ENCODE measurements around the gene UBQLNL.

Gene UBQLNL

DNA sequence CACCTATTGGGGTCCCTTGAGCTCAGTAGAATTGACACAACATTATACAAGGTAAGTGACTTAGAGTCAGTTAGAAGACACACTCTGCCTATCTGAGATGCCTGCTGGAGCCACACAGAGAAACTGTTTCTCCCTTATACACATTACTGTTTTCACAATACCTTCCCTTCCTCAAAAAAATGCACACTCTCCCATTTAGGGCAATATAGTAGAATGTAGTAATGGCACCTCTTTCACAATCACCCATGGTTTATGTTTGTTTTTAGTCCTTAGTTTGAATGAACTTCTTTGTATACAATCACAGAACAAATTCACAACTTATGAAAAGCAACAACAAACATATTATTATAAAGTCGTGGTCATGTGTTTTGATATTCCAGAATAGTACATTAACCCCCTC, 17.5 kb upstream of the UBQLNL start:
- H3K4me1 ChIP-seq (ENCODE audit: control insufficient read depth, insufficient read depth, low read length) = no peaks in the 10 kb centered on the region
- no peak overlapping the region for H3K4me2 ChIP-seq (ENCODE audit: low read length)
- H3K27me3 ChIP-seq (ENCODE audit: control insufficient read depth, insufficient read depth, low read length) = peaks cover 11% of the 10 kb centered on the region
- no peak overlapping the region for H3K4me3 ChIP-seq (ENCODE audit: low read length)
- H3K9me3 ChIP-seq (replicated peaks; ENCODE audit: low read length) = no peaks in the 10 kb centered on the region
- H3K36me3 ChIP-seq (ENCODE audit: insufficient read depth, low read length) = no peaks in the 10 kb centered on the region
- no peak overlapping the region for H3K9ac ChIP-seq (ENCODE audit: low read depth, low read length)

- Histone ChIP-seq H3K9ac (ENCODE audit: low read depth, low read length) (no peak overlapping the region), H3K4me1 (ENCODE audit: control insufficient read depth, insufficient read depth, low read length) (no peaks in the 10 kb centered on the region), H3K4me2 (ENCODE audit: low read length) (no peak overlapping the region), H3K4me3 (ENCODE audit: low read length) (no peak overlapping the region), H3K9me3 (replicated peaks; ENCODE audit: low read length) (no peaks in the 10 kb centered on the region), H3K36me3 (ENCODE audit: insufficient read depth, low read length) (no peaks in the 10 kb centered on the region), H3K27me3 (ENCODE audit: control insufficient read depth, insufficient read depth, low read length) (peaks cover 13% of the 10 kb centered on the region)
Measured at GRCh38 chr11:5531053-5531831, 14.7 kb upstream of the UBQLNL start.

DNA sequence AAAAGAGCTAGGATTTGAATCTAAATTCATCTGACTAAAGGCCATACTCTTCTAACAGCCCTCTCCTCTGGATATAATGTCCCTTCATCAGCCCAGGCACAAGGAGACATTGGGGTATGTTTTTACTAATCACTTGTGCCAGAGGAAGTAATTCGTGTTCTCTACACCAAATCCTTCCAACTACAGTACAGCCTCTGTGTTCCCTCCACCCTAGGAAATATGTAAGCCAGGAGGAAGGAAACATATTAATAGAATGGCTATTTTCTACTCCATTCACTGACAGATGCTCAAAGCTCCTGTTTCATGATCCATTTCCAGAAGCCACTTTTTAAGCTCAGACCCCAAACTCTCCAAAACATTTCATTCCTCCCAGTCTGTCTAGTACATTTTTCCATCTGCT, 12.0 kb upstream of the UBQLNL start:
- no peaks in the 10 kb centered on the region for H3K9me3 ChIP-seq (replicated peaks; ENCODE audit: low read length)
- H3K4me3 ChIP-seq (ENCODE audit: low read length) = no peak overlapping the region
- H3K4me2 ChIP-seq (ENCODE audit: low read length) = no peak overlapping the region
- peaks cover 16% of the 10 kb centered on the region for H3K27me3 ChIP-seq (ENCODE audit: control insufficient read depth, insufficient read depth, low read length)
- H3K9ac ChIP-seq (ENCODE audit: low read depth, low read length) = no peak overlapping the region
- H3K4me1 ChIP-seq (ENCODE audit: control insufficient read depth, insufficient read depth, low read length) = no peaks in the 10 kb centered on the region
- no peaks in the 10 kb centered on the region for H3K36me3 ChIP-seq (ENCODE audit: insufficient read depth, low read length)

- no peaks in the 10 kb centered on the region for H3K36me3 ChIP-seq (ENCODE audit: insufficient read depth, low read length)
- H3K9ac ChIP-seq (ENCODE audit: low read depth, low read length) = no peak overlapping the region
- no peaks in the 10 kb centered on the region for H3K9me3 ChIP-seq (replicated peaks; ENCODE audit: low read length)
- H3K4me3 ChIP-seq (ENCODE audit: low read length) = no peak overlapping the region
- no peak overlapping the region for H3K4me2 ChIP-seq (ENCODE audit: low read length)
- peaks cover 10% of the 10 kb centered on the region for H3K27me3 ChIP-seq (ENCODE audit: control insufficient read depth, insufficient read depth, low read length)
- no peaks in the 10 kb centered on the region for H3K4me1 ChIP-seq (ENCODE audit: control insufficient read depth, insufficient read depth, low read length)
Measured at GRCh38 chr11:5527716-5528115, 11.2 kb upstream of the UBQLNL start.

- no peaks in the 10 kb centered on the region for H3K9me3 ChIP-seq (replicated peaks; ENCODE audit: low read length)
- H3K4me1 ChIP-seq (ENCODE audit: control insufficient read depth, insufficient read depth, low read length) = no peaks in the 10 kb centered on the region
- H3K27me3 ChIP-seq (ENCODE audit: control insufficient read depth, insufficient read depth, low read length) = peaks cover 5% of the 10 kb centered on the region
- no peak overlapping the region for H3K4me3 ChIP-seq (ENCODE audit: low read length)
- no peak overlapping the region for H3K9ac ChIP-seq (ENCODE audit: low read depth, low read length)
- H3K36me3 ChIP-seq (ENCODE audit: insufficient read depth, low read length) = no peaks in the 10 kb centered on the region
- H3K4me2 ChIP-seq (ENCODE audit: low read length) = no peak overlapping the region
Measured at GRCh38 chr11:5524756-5525155, 8.3 kb upstream of the UBQLNL start.

DNA sequence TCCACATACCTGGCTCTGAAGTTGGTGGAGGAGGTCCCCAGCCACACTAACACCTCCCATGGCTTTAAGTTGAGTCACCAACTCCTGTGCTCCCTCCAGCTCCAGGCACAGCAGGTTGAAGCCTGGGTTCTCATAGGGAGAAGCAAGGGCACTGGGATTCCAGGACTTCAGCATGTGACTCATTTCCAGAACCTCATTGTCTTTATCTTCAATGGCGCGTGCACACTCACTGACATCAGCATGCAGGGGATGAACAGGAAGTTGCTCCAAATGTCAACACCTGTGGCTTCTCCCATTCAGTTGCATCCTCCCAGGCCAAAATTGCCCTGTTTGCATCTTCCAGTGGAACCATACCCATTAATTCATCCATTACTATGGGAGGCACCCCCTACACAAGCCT, 5.8 kb upstream of the UBQLNL start:
- Histone ChIP-seq H3K4me1 (ENCODE audit: control insufficient read depth, insufficient read depth, low read length) (no peaks in the 10 kb centered on the region), H3K9ac (ENCODE audit: low read depth, low read length) (no peak overlapping the region), H3K4me3 (ENCODE audit: low read length) (no peak overlapping the region), H3K9me3 (replicated peaks; ENCODE audit: low read length) (no peaks in the 10 kb centered on the region), H3K27me3 (ENCODE audit: control insufficient read depth, insufficient read depth, low read length) (peaks cover 3% of the 10 kb centered on the region), H3K4me2 (ENCODE audit: low read length) (no peak overlapping the region), H3K36me3 (ENCODE audit: insufficient read depth, low read length) (no peaks in the 10 kb centered on the region)

GRCh38 chr11:5521540-5521939, 5.0 kb upstream of the UBQLNL start:
- no peaks in the 10 kb centered on the region for H3K36me3 ChIP-seq (ENCODE audit: insufficient read depth, low read length)
- H3K27me3 ChIP-seq (ENCODE audit: control insufficient read depth, insufficient read depth, low read length) = peaks cover 3% of the 10 kb centered on the region
- H3K4me1 ChIP-seq (ENCODE audit: control insufficient read depth, insufficient read depth, low read length) = no peaks in the 10 kb centered on the region
- H3K9me3 ChIP-seq (replicated peaks; ENCODE audit: low read length) = no peaks in the 10 kb centered on the region
- H3K9ac ChIP-seq (ENCODE audit: low read depth, low read length) = no peak overlapping the region
- no peak overlapping the region for H3K4me3 ChIP-seq (ENCODE audit: low read length)
- no peak overlapping the region for H3K4me2 ChIP-seq (ENCODE audit: low read length)

GRCh38 chr11:5514841-5515240, 1.7 kb downstream of the UBQLNL start:
- no peaks in the 10 kb centered on the region for H3K36me3 ChIP-seq (ENCODE audit: insufficient read depth, low read length)
- H3K9ac ChIP-seq (ENCODE audit: low read depth, low read length) = no peak overlapping the region
- H3K27me3 ChIP-seq (ENCODE audit: control insufficient read depth, insufficient read depth, low read length) = peaks cover 6% of the 10 kb centered on the region
- no peaks in the 10 kb centered on the region for H3K4me1 ChIP-seq (ENCODE audit: control insufficient read depth, insufficient read depth, low read length)
- H3K9me3 ChIP-seq (replicated peaks; ENCODE audit: low read length) = no peaks in the 10 kb centered on the region
- H3K4me3 ChIP-seq (ENCODE audit: low read length) = no peak overlapping the region
- H3K4me2 ChIP-seq (ENCODE audit: low read length) = no peak overlapping the region

GRCh38 chr11:5509803-5510202, 6.7 kb downstream of the UBQLNL start, which contains the start of gene UBQLN3:
TSS of gene UBQLN3 (minus strand) at chr11:5509957. CDS start at chr11:5509558, 399 bp downstream.
- H3K27me3 ChIP-seq (ENCODE audit: control insufficient read depth, insufficient read depth, low read length) = peaks cover 15% of the 10 kb centered on the region
- no peaks in the 10 kb centered on the region for H3K9me3 ChIP-seq (replicated peaks; ENCODE audit: low read length)
- H3K36me3 ChIP-seq (ENCODE audit: insufficient read depth, low read length) = no peaks in the 10 kb centered on the region
- H3K9ac ChIP-seq (ENCODE audit: low read depth, low read length) = no peak within 1 kb of the TSS
- no peak within 1 kb of the TSS for H3K4me3 ChIP-seq (ENCODE audit: low read length)
- H3K4me1 ChIP-seq (ENCODE audit: control insufficient read depth, insufficient read depth, low read length) = no peaks in the 10 kb centered on the region
- no peak within 1 kb of the TSS for H3K4me2 ChIP-seq (ENCODE audit: low read length)

DNA sequence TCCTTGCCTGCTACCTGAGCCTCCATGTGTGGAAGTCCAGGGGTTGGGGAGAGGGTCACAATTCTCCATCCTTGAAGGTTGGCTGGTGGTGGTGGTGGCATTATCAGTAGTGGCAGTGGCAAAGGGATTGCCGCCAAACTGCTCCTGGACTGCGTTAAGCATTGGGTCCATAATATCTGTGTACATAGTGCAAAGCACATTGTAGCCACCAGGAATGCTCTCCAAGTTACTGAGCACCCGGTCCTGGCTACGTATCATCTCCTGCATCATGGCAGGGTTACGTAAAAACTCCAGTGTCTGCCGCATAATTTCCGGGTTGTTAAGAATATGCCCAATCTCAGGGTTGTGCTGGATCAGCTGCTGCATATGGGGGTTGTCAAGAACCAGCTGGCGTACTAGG, 7.9 kb downstream of the UBQLNL start:
- H3K9me3 ChIP-seq (replicated peaks; ENCODE audit: low read length) = no peaks in the 10 kb centered on the region
- H3K27me3 ChIP-seq (ENCODE audit: control insufficient read depth, insufficient read depth, low read length) = peaks cover 15% of the 10 kb centered on the region
- no peak overlapping the region for H3K4me3 ChIP-seq (ENCODE audit: low read length)
- H3K36me3 ChIP-seq (ENCODE audit: insufficient read depth, low read length) = no peaks in the 10 kb centered on the region
- no peak overlapping the region for H3K9ac ChIP-seq (ENCODE audit: low read depth, low read length)
- no peak overlapping the region for H3K4me2 ChIP-seq (ENCODE audit: low read length)
- H3K4me1 ChIP-seq (ENCODE audit: control insufficient read depth, insufficient read depth, low read length) = no peaks in the 10 kb centered on the region

GRCh38 chr11:5507933-5508305, 8.6 kb downstream of the UBQLNL start:
- Histone ChIP-seq H3K4me2 (ENCODE audit: low read length) (no peak overlapping the region), H3K4me3 (ENCODE audit: low read length) (no peak overlapping the region), H3K9ac (ENCODE audit: low read depth, low read length) (no peak overlapping the region), H3K9me3 (replicated peaks; ENCODE audit: low read length) (no peaks in the 10 kb centered on the region), H3K36me3 (ENCODE audit: insufficient read depth, low read length) (no peaks in the 10 kb centered on the region), H3K27me3 (ENCODE audit: control insufficient read depth, insufficient read depth, low read length) (peaks cover 15% of the 10 kb centered on the region), H3K4me1 (ENCODE audit: control insufficient read depth, insufficient read depth, low read length) (no peaks in the 10 kb centered on the region)

DNA sequence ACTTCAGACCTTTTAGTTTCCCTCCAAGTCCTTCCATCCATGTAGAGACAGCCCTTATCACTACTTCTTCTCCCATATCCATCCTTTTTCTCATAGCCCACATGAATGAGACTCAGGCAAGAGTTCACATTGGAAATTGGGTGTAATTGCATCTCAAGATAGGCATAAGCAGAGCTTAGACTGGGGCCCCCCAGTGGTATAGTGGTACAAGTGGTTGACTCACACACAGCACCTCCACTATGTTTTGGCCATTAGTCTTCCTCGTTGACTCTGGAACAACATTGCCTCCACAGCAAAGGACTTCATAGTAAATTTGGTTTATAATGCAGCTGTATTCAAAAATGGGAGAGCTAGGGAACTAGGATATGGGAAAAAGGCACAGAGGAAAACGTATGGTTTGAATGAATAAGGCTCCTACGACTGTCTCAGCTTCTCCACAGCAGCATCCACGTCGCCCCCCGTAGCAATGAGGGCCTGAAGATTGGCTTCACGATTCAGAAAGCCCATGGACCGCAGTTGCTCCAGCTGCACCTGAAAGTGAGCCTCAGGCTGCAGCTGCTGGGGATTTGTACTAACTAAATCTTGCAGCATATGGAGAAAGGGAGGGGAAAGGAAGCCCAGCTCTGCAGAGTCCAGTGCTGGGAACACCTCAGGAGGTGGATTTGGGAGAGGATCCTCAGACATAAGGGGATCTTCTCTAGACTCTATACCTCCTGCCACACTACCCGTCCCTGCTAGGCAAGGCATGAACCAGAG, 9.1 kb downstream of the UBQLNL start:
- no peak overlapping the region for H3K4me2 ChIP-seq (ENCODE audit: low read length)
- peaks cover 13% of the 10 kb centered on the region for H3K27me3 ChIP-seq (ENCODE audit: control insufficient read depth, insufficient read depth, low read length)
- no peaks in the 10 kb centered on the region for H3K9me3 ChIP-seq (replicated peaks; ENCODE audit: low read length)
- no peak overlapping the region for H3K4me3 ChIP-seq (ENCODE audit: low read length)
- H3K36me3 ChIP-seq (ENCODE audit: insufficient read depth, low read length) = no peaks in the 10 kb centered on the region
- H3K9ac ChIP-seq (ENCODE audit: low read depth, low read length) = no peak overlapping the region
- no peaks in the 10 kb centered on the region for H3K4me1 ChIP-seq (ENCODE audit: control insufficient read depth, insufficient read depth, low read length)
